ENCODE measurements around the gene AQP3. TPM values are rescaled to one million over a fixed set of nuclear protein-coding genes. Genes with fewer than 3 reads are reported as not detected.
A peak's percentile ranks its signal among the peaks of the same experiment; 100 is the strongest.

The AQP3 gene
- total RNA-seq, 2 experiments from 2014 or later: 29.1 to 32.0 TPM

- Mint-ChIP-seq H3K27me3 (no peaks in the 10 kb centered on the region), H3K4me1 (peaks cover 32% of the 10 kb centered on the region), H3K9me3 (no peaks in the 10 kb centered on the region), H3K27ac (peak overlapping the region; percentile 95), H3K4me3 (peak overlapping the region; percentile 91), H3K36me3 (no peaks in the 10 kb centered on the region)
- DNase-seq: no peak
- POLR2A ChIA-PET: interaction anchor here (2.7 to 4.2 kb wide), 2 partner anchors 13 to 29 kb away, joined by 13 to 31 read pairs; no protein-coding TSS in a partner anchor
- no peak for ATAC-seq (ENCODE audit: low read depth)
These were observed 1.8 kb downstream of the AQP3 start for GRCh38 chr9:33445389-33446239.

- POLR2A ChIA-PET: no interaction called here
- Mint-ChIP-seq H3K36me3 (no peaks in the 10 kb centered on the region), H3K27ac (no peak overlapping the region), H3K4me3 (no peak overlapping the region), H3K9me3 (no peaks in the 10 kb centered on the region), H3K27me3 (no peaks in the 10 kb centered on the region), H3K4me1 (peaks cover 33% of the 10 kb centered on the region)
- DNase-seq (no peak), ATAC-seq (ENCODE audit: low read depth) (no peak)
These were observed 3.8 kb downstream of the AQP3 start for GRCh38 chr9:33443464-33444154.

- Mint-ChIP-seq H3K9me3 (no peaks in the 10 kb centered on the region), H3K27ac (no peak overlapping the region), H3K27me3 (no peaks in the 10 kb centered on the region), H3K36me3 (no peaks in the 10 kb centered on the region), H3K4me1 (peaks cover 30% of the 10 kb centered on the region), H3K4me3 (no peak overlapping the region)
- DNase-seq (no peak), ATAC-seq (ENCODE audit: low read depth) (no peak)
- POLR2A ChIA-PET: interaction anchor here (0.6 kb wide), 1 partner anchor 1247 kb away, joined by 3 read pairs; no protein-coding TSS in a partner anchor
These were observed 4.3 kb downstream of the AQP3 start for GRCh38 chr9:33443047-33443446.

GRCh38 chr9:33442125-33442524, 5.3 kb downstream of the AQP3 start:
- DNase-seq: no peak
- POLR2A ChIA-PET: no interaction called here

GRCh38 chr9:33440609-33441008, 6.8 kb downstream of the AQP3 start:
- no peaks in the 10 kb centered on the region for H3K9me3 Mint-ChIP-seq
- no peak overlapping the region for H3K4me3 Mint-ChIP-seq
- no peak overlapping the region for H3K27ac Mint-ChIP-seq
- DNase-seq (no peak), ATAC-seq (ENCODE audit: low read depth) (no peak)
- peaks cover 11% of the 10 kb centered on the region for H3K4me1 Mint-ChIP-seq
- no peaks in the 10 kb centered on the region for H3K27me3 Mint-ChIP-seq
- POLR2A ChIA-PET: no interaction called here
- H3K36me3 Mint-ChIP-seq: no peaks in the 10 kb centered on the region

More at GRCh38 chr9:33442125-33442524, 5.3 kb downstream of the AQP3 start:
- no peaks in the 10 kb centered on the region for H3K36me3 Mint-ChIP-seq
- H3K27me3 Mint-ChIP-seq: no peaks in the 10 kb centered on the region
- H3K27ac Mint-ChIP-seq: no peak overlapping the region
- no peak for ATAC-seq (ENCODE audit: low read depth)
- peaks cover 26% of the 10 kb centered on the region for H3K4me1 Mint-ChIP-seq
- H3K9me3 Mint-ChIP-seq: no peaks in the 10 kb centered on the region
- H3K4me3 Mint-ChIP-seq: no peak overlapping the region

- Mint-ChIP-seq H3K27me3 (no peaks in the 10 kb centered on the region), H3K4me3 (no peak overlapping the region), H3K27ac (no peak overlapping the region), H3K36me3 (no peaks in the 10 kb centered on the region), H3K9me3 (no peaks in the 10 kb centered on the region), H3K4me1 (peaks cover 10% of the 10 kb centered on the region)
- DNase-seq (no peak), ATAC-seq (ENCODE audit: low read depth) (no peak)
- POLR2A ChIA-PET: no interaction called here
These were observed 7.2 kb downstream of the AQP3 start for GRCh38 chr9:33440204-33440603.

GRCh38 chr9:33439731-33440130, 7.7 kb downstream of the AQP3 start:
- ATAC-seq (ENCODE audit: low read depth) (no peak), DNase-seq (no peak)
- no peak overlapping the region for H3K27ac Mint-ChIP-seq
- no peaks in the 10 kb centered on the region for H3K27me3 Mint-ChIP-seq
- no peaks in the 10 kb centered on the region for H3K9me3 Mint-ChIP-seq
- H3K4me1 Mint-ChIP-seq: peaks cover 10% of the 10 kb centered on the region
- POLR2A ChIA-PET: no interaction called here
- no peaks in the 10 kb centered on the region for H3K36me3 Mint-ChIP-seq
- H3K4me3 Mint-ChIP-seq: no peak overlapping the region

GRCh38 chr9:33438926-33439680, 8.3 kb downstream of the AQP3 start:
- Mint-ChIP-seq H3K4me1 (peaks cover 11% of the 10 kb centered on the region), H3K9me3 (no peaks in the 10 kb centered on the region), H3K27me3 (no peaks in the 10 kb centered on the region), H3K27ac (no peak overlapping the region), H3K4me3 (no peak overlapping the region), H3K36me3 (no peaks in the 10 kb centered on the region)
- POLR2A ChIA-PET: no interaction called here
- ATAC-seq (ENCODE audit: low read depth): no peak
- no peak for DNase-seq

- ATAC-seq (ENCODE audit: low read depth) (no peak), DNase-seq (no peak)
- Mint-ChIP-seq H3K27me3 (no peaks in the 10 kb centered on the region), H3K9me3 (no peaks in the 10 kb centered on the region), H3K4me3 (no peak overlapping the region), H3K36me3 (no peaks in the 10 kb centered on the region), H3K4me1 (peaks cover 9% of the 10 kb centered on the region), H3K27ac (no peak overlapping the region)
- POLR2A ChIA-PET: no interaction called here
These were observed 9.5 kb downstream of the AQP3 start for GRCh38 chr9:33437898-33438297.

- peaks cover 9% of the 10 kb centered on the region for H3K4me1 Mint-ChIP-seq
- no peaks in the 10 kb centered on the region for H3K36me3 Mint-ChIP-seq
- H3K4me3 Mint-ChIP-seq: no peak overlapping the region
- H3K9me3 Mint-ChIP-seq: no peaks in the 10 kb centered on the region
- H3K27ac Mint-ChIP-seq: peak overlapping the region; percentile 60
- no peaks in the 10 kb centered on the region for H3K27me3 Mint-ChIP-seq
- ATAC-seq (ENCODE audit: low read depth): no peak
- POLR2A ChIA-PET: no interaction called here
- DNase-seq: no peak
These were observed 10.2 kb downstream of the AQP3 start for GRCh38 chr9:33437205-33437604.

- no peak for DNase-seq
- POLR2A ChIA-PET: no interaction called here
- H3K9me3 Mint-ChIP-seq: no peaks in the 10 kb centered on the region
These were observed 10.9 kb downstream of the AQP3 start for GRCh38 chr9:33436445-33436844.

GRCh38 chr9:33435821-33436277, 11.5 kb downstream of the AQP3 start:
- no peak for ATAC-seq (ENCODE audit: low read depth)
- no peaks in the 10 kb centered on the region for H3K36me3 Mint-ChIP-seq
- no peak for DNase-seq
- no peak overlapping the region for H3K4me3 Mint-ChIP-seq
- H3K9me3 Mint-ChIP-seq: no peaks in the 10 kb centered on the region
- no peaks in the 10 kb centered on the region for H3K27me3 Mint-ChIP-seq
- peaks cover 9% of the 10 kb centered on the region for H3K4me1 Mint-ChIP-seq
- no peak overlapping the region for H3K27ac Mint-ChIP-seq
- POLR2A ChIA-PET: no interaction called here

More at GRCh38 chr9:33436445-33436844, 10.9 kb downstream of the AQP3 start:
- H3K4me3 Mint-ChIP-seq: no peak overlapping the region
- H3K4me1 Mint-ChIP-seq: peaks cover 9% of the 10 kb centered on the region
- no peaks in the 10 kb centered on the region for H3K27me3 Mint-ChIP-seq
- no peak overlapping the region for H3K27ac Mint-ChIP-seq
- ATAC-seq (ENCODE audit: low read depth): no peak
- H3K36me3 Mint-ChIP-seq: no peaks in the 10 kb centered on the region

GRCh38 chr9:33434317-33435105, 12.9 kb downstream of the AQP3 start:
- Mint-ChIP-seq H3K4me3 (no peak overlapping the region), H3K27ac (no peak overlapping the region), H3K27me3 (no peaks in the 10 kb centered on the region), H3K9me3 (no peaks in the 10 kb centered on the region), H3K36me3 (no peaks in the 10 kb centered on the region), H3K4me1 (peaks cover 9% of the 10 kb centered on the region)
- POLR2A ChIA-PET: no interaction called here
- ATAC-seq (ENCODE audit: low read depth): no peak
- DNase-seq: no peak

All from activated naive CD8-positive, alpha-beta T cell treated with anti-CD3 and anti-CD28 coated beads, Interleukin-2, amount 10 ng/mL, durations not matched to agents 7 days and 5 days (primary cell).